COR-L47 (cell line): ENCODE measurements around the gene PATZ1.
"Not testable (repeated sequence)": the region's sequence is repeated elsewhere in the genome, so short reads cannot be mapped to it uniquely, and the experiment has no call there.

ENCODE experiments used
- DNase-seq: peaks from one replicate; lab custom pipeline; 2025; lab: John Stamatoyannopoulos, UW

PATZ1 gene

GRCh38 chr22:31346255-31346732 is at the start of gene PATZ1:
Gene PATZ1, minus strand, starts transcription at chr22:31346346. Its CDS starts 744 bp downstream, at chr22:31345602.
- DNase-seq = peak; percentile 91

- no peak for DNase-seq
Observed at GRCh38 chr22:31394326-31394725, 48.2 kb upstream of the PATZ1 start.

- no peak for DNase-seq
Observed at GRCh38 chr22:31393893-31394292, 47.7 kb upstream of the PATZ1 start.

GRCh38 chr22:31378651-31379050 is 32.5 kb upstream of the PATZ1 start:
- DNase-seq = not testable (repeated sequence)

GRCh38 chr22:31378123-31378522 is 32.0 kb upstream of the PATZ1 start:
- no peak for DNase-seq

- no peak for DNase-seq
Observed at GRCh38 chr22:31377612-31378011, 31.5 kb upstream of the PATZ1 start.

GRCh38 chr22:31367426-31367825 is 21.3 kb upstream of the PATZ1 start:
- DNase-seq = no peak

- no peak for DNase-seq
Observed at GRCh38 chr22:31363885-31364465, 17.8 kb upstream of the PATZ1 start.

GRCh38 chr22:31361743-31362142 is 15.6 kb upstream of the PATZ1 start:
- no peak for DNase-seq

GRCh38 chr22:31360029-31360428 is 13.9 kb upstream of the PATZ1 start:
- no peak for DNase-seq

GRCh38 chr22:31354515-31354914 is 8.4 kb upstream of the PATZ1 start:
- DNase-seq = no peak

GRCh38 chr22:31350410-31350863 is 4.3 kb upstream of the PATZ1 start:
- DNase-seq = peak; percentile 87

GRCh38 chr22:31349960-31350359 is 3.8 kb upstream of the PATZ1 start:
- DNase-seq = no peak

GRCh38 chr22:31348766-31349165 is 2.6 kb upstream of the PATZ1 start:
- DNase-seq = no peak

GRCh38 chr22:31348009-31348337 is 1.8 kb upstream of the PATZ1 start:
- DNase-seq = not testable (repeated sequence)

- DNase-seq = peak; percentile 82
Observed at GRCh38 chr22:31347251-31348008, 1.3 kb upstream of the PATZ1 start.

- DNase-seq = peak; percentile 66
Observed at GRCh38 chr22:31346733-31347250, 646 bp upstream of the PATZ1 start.

- peak; percentile 88 for DNase-seq
Observed at GRCh38 chr22:31345331-31346254, 553 bp downstream of the PATZ1 start.

GRCh38 chr22:31344578-31345330 is 1.4 kb downstream of the PATZ1 start:
- DNase-seq = peak; percentile 20

GRCh38 chr22:31344256-31344577 is 1.9 kb downstream of the PATZ1 start:
- no peak for DNase-seq
